ENCODE data around the gene HTRA2.

The HTRA2 gene

DNA sequence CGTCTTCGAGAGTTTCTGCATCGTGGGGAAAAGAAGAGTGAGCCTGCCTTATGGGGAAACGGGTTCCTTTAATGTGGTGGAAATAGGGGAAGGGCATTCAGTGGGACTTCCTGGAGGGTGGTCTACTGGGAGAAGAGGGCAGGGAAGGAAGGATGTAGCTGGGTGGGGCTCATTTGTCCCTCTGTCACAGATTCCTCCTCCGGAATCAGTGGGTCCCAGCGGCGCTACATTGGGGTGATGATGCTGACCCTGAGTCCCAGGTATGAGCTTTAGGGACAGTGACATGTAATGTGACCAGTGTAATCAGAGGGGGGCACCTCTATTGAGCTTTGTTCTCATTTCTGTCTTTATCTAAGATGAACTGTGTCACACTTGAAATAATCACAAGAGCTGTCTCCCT, 1.9 kb downstream of the HTRA2 start:
- TF ChIP-seq EZH2 (IDR thresholded peaks at IDR 0.05; ENCODE audit: borderline replicate concordance, low read depth, low read length, severe bottlenecking): no peak
- TF ChIP-seq, protein P1, sequence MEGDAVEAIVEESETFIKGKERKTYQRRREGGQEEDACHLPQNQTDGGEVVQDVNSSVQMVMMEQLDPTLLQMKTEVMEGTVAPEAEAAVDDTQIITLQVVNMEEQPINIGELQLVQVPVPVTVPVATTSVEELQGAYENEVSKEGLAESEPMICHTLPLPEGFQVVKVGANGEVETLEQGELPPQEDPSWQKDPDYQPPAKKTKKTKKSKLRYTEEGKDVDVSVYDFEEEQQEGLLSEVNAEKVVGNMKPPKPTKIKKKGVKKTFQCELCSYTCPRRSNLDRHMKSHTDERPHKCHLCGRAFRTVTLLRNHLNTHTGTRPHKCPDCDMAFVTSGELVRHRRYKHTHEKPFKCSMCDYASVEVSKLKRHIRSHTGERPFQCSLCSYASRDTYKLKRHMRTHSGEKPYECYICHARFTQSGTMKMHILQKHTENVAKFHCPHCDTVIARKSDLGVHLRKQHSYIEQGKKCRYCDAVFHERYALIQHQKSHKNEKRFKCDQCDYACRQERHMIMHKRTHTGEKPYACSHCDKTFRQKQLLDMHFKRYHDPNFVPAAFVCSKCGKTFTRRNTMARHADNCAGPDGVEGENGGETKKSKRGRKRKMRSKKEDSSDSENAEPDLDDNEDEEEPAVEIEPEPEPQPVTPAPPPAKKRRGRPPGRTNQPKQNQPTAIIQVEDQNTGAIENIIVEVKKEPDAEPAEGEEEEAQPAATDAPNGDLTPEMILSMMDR (IDR thresholded peaks at IDR 0.05; ENCODE audit: borderline replicate concordance, extremely low read depth, low read length, poor library complexity, severe bottlenecking): no peak
- Histone ChIP-seq H3K79me2 (ENCODE audit: insufficient read depth, low read length) (peaks cover 38% of the 10 kb centered on the region), H2AFZ (ENCODE audit: low read depth, low read length) (no peak overlapping the region), H3K36me3 (ENCODE audit: insufficient read depth, low read length) (peaks cover 57% of the 10 kb centered on the region), H3K27ac (ENCODE audit: low read length) (no peak overlapping the region), H4K20me1 (ENCODE audit: insufficient read depth, low read length) (peaks cover 15% of the 10 kb centered on the region; the same call in 1 of the 2 replicates), H3K9me3 (ENCODE audit: insufficient read depth, low read length, severe bottlenecking) (no peaks in the 10 kb centered on the region), H3K4me2 (ENCODE audit: insufficient read depth, low read length) (peak overlapping the region; percentile 87; the same call in 1 of the 2 replicates), H3K27me3 (ENCODE audit: insufficient read depth, low read length, poor library complexity) (no peaks in the 10 kb centered on the region), H3K4me1 (ENCODE audit: insufficient read depth, low read length) (peaks cover 38% of the 10 kb centered on the region), H3K9ac (ENCODE audit: low read depth, low read length) (no peak overlapping the region), H3K4me3 (ENCODE audit: low read depth in 1 of 2, low read length in 2 of 2) (peak overlapping the region in 1 of 2 experiments; percentile 67; a peak in 1 of 4 replicates)
- ATAC-seq (ENCODE audit: insufficient read depth, low read depth) (no peak), DNase-seq (no peak)

DNA sequence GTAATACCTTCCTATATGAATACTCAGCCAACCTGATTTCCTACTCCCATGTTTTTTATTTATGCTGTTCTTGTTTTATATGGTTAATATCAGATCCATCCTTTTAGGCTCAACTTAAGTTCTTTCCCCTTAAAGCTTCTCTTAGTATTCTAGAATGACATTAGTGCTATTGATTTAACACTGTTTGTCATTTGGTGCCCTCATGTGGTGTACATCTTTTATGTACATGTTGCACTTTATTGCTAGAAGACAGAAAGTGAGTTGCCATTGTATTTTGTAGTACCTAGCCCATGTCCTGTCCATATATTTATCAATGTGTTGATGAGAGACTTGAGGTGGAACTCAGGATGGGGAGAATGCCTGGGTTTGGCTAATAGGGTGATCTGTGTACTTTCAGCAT, 2.5 kb downstream of the HTRA2 start:
- H3K9ac ChIP-seq (ENCODE audit: low read depth, low read length): no peak overlapping the region
- DNase-seq (no peak), ATAC-seq (ENCODE audit: insufficient read depth, low read depth) (no peak)
- H3K27ac ChIP-seq (ENCODE audit: low read length): no peak overlapping the region
- no peaks in the 10 kb centered on the region for H3K27me3 ChIP-seq (ENCODE audit: insufficient read depth, low read length, poor library complexity)
- no peak for TF ChIP-seq EZH2 (IDR thresholded peaks at IDR 0.05; ENCODE audit: borderline replicate concordance, low read depth, low read length, severe bottlenecking)
- TF ChIP-seq, protein P1 (IDR thresholded peaks at IDR 0.05; ENCODE audit: borderline replicate concordance, extremely low read depth, low read length, poor library complexity, severe bottlenecking): peak; percentile 53
- no peak overlapping the region for H3K4me2 ChIP-seq (ENCODE audit: insufficient read depth, low read length)
- peaks cover 51% of the 10 kb centered on the region for H3K36me3 ChIP-seq (ENCODE audit: insufficient read depth, low read length)
- H3K9me3 ChIP-seq (ENCODE audit: insufficient read depth, low read length, severe bottlenecking): no peaks in the 10 kb centered on the region
- H3K4me1 ChIP-seq (ENCODE audit: insufficient read depth, low read length): peaks cover 35% of the 10 kb centered on the region
- no peak overlapping the region for H2AFZ ChIP-seq (ENCODE audit: low read depth, low read length)
- H3K79me2 ChIP-seq (ENCODE audit: insufficient read depth, low read length): peaks cover 38% of the 10 kb centered on the region
- H4K20me1 ChIP-seq (ENCODE audit: insufficient read depth, low read length): peaks cover 12% of the 10 kb centered on the region; the same call in 1 of the 2 replicates
- H3K4me3 ChIP-seq (ENCODE audit: low read depth in 1 of 2, low read length in 2 of 2): no peak overlapping the region

DNA sequence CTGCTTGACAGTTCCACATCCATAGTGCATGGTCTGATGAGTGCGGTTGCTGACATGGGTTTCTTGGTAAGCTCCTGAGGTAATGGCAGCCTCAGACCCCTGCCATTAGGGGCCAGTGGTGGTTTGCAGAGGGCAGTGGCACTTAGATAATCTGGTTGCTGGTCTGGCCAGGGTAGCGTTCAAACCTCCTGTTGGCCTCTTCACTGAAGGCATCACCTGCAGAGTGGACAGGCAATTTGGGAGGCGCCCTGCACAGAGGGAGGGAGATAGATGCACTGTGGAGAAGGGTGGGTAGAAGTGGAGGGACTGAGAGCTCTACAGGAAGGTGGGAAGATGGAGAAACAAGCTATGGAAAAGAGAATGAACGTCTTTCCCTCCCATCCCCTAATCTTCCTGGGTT, 3.7 kb downstream of the HTRA2 start:
- Histone ChIP-seq H3K4me3 (ENCODE audit: low read depth in 1 of 2, low read length in 2 of 2) (no peak overlapping the region), H3K27ac (ENCODE audit: low read length) (no peak overlapping the region), H3K4me1 (ENCODE audit: insufficient read depth, low read length) (peaks cover 22% of the 10 kb centered on the region), H3K27me3 (ENCODE audit: insufficient read depth, low read length, poor library complexity) (peaks cover 5% of the 10 kb centered on the region), H3K79me2 (ENCODE audit: insufficient read depth, low read length) (peaks cover 29% of the 10 kb centered on the region), H3K9ac (ENCODE audit: low read depth, low read length) (no peak overlapping the region), H4K20me1 (ENCODE audit: insufficient read depth, low read length) (peaks cover 3% of the 10 kb centered on the region; the same call in 1 of the 2 replicates), H2AFZ (ENCODE audit: low read depth, low read length) (no peak overlapping the region), H3K36me3 (ENCODE audit: insufficient read depth, low read length) (peaks cover 39% of the 10 kb centered on the region), H3K9me3 (ENCODE audit: insufficient read depth, low read length, severe bottlenecking) (no peaks in the 10 kb centered on the region), H3K4me2 (ENCODE audit: insufficient read depth, low read length) (no peak overlapping the region)
- TF ChIP-seq EZH2 (IDR thresholded peaks at IDR 0.05; ENCODE audit: borderline replicate concordance, low read depth, low read length, severe bottlenecking): no peak
- TF ChIP-seq, protein P1 (IDR thresholded peaks at IDR 0.05; ENCODE audit: borderline replicate concordance, extremely low read depth, low read length, poor library complexity, severe bottlenecking): no peak
- ATAC-seq (ENCODE audit: insufficient read depth, low read depth): no peak
- DNase-seq: no peak

DNA sequence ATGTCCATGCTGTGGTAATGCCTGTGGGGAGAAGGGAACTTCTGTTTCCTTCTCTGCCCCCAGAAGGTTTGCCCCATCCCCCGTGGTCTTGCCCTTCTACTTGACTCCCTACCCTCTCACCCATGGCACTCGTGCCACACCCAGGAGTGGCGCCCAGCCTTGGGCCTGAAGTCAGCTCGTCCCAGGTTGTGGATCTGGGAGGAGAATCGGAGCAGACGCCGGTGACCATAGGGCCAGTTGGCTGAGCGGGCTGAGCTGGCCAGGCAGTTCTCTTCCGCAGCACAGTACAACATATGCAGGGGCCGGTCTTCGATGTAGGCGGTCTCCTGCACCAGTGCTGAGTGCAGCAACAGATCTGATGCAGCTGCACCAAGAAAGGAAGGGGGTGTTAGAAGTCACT, 4.7 kb downstream of the HTRA2 start:
- Histone ChIP-seq H3K27me3 (ENCODE audit: insufficient read depth, low read length, poor library complexity) (peaks cover 5% of the 10 kb centered on the region), H3K4me1 (ENCODE audit: insufficient read depth, low read length) (peaks cover 18% of the 10 kb centered on the region), H4K20me1 (ENCODE audit: insufficient read depth, low read length) (no peaks in the 10 kb centered on the region), H3K79me2 (ENCODE audit: insufficient read depth, low read length) (peaks cover 19% of the 10 kb centered on the region), H3K4me3 (ENCODE audit: low read depth in 1 of 2, low read length in 2 of 2) (no peak overlapping the region), H2AFZ (ENCODE audit: low read depth, low read length) (no peak overlapping the region), H3K36me3 (ENCODE audit: insufficient read depth, low read length) (peaks cover 31% of the 10 kb centered on the region), H3K4me2 (ENCODE audit: insufficient read depth, low read length) (no peak overlapping the region), H3K9me3 (ENCODE audit: insufficient read depth, low read length, severe bottlenecking) (no peaks in the 10 kb centered on the region), H3K27ac (ENCODE audit: low read length) (no peak overlapping the region), H3K9ac (ENCODE audit: low read depth, low read length) (no peak overlapping the region)
- no peak for ATAC-seq (ENCODE audit: insufficient read depth, low read depth)
- TF ChIP-seq, protein P1 (IDR thresholded peaks at IDR 0.05; ENCODE audit: borderline replicate concordance, extremely low read depth, low read length, poor library complexity, severe bottlenecking): no peak
- TF ChIP-seq EZH2 (IDR thresholded peaks at IDR 0.05; ENCODE audit: borderline replicate concordance, low read depth, low read length, severe bottlenecking): no peak
- DNase-seq: no peak

Data from DND-41 (cell line).